COR-L47 (cell line): ENCODE measurements around the gene SULT6B1.
"Not testable (repeated sequence)": the region's sequence is repeated elsewhere in the genome, so short reads cannot be mapped to it uniquely, and the experiment has no call there.

Source experiments
- DNase-seq: peaks from one replicate; lab custom pipeline; 2025; lab: John Stamatoyannopoulos, UW

Gene SULT6B1, protein sequence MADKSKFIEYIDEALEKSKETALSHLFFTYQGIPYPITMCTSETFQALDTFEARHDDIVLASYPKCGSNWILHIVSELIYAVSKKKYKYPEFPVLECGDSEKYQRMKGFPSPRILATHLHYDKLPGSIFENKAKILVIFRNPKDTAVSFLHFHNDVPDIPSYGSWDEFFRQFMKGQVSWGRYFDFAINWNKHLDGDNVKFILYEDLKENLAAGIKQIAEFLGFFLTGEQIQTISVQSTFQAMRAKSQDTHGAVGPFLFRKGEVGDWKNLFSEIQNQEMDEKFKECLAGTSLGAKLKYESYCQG

DNA sequence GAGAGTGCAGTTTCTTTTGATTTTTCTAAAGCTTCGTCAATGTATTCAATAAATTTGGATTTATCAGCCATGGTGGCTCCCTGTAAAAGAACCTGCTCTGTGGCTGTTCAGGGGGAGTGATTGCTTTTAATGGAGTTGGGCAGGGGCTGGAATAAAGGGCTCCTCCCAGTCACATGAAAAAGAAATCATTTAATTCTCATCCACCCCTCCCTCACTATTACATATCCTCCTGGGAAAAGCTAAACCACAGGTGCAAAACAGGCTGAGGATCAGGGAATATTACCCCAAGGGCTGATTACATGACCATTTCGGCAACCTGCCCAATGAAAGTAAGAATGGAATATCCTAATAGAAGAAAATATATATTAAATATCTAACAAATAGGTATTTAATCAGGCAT lies at the start of gene SULT6B1:
SULT6B1 (minus strand) TSS at position 101 of the 400 bp plus-strand sequence; CDS start at position 71, 30 bp downstream.
- no peak for DNase-seq

DNA sequence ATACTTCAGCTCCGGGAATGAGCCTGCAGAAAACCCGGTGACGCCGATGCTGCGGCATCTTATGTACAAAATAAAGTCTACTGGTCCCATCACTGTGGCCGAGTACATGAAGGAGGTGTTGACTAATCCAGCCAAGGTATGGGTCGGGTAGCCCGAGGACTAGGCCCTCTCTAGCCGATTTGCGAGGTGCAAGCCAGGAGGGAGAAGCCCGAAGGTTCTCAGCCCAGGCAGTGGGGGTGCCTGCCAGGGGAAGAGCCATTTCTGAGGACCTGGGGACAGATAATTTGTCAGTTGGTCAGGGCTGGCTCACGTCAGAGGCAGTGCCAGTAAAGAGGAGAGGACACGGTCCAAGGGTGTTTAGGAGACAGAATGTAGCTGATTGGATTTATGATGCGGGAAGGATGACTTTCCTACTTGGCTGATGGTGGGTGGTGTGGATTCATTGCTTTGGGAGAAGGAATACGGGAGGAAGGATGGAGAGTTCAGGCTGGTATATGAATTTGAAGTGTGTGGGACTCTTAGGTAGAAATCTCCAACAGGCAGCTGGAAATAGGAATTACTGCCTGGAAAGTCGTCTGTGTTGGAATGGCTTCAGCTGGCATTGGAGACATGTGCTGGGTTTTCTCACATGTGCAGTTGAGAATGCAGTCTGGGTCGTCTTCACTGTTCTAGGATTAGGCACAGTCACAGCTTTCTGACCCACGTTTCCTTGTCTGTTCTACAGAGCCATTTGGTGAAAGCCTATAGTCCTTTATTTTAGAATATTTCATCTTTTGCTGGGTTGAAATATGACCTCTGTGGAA lies 43.9 kb upstream of the SULT6B1 start:
- no peak for DNase-seq

DNA sequence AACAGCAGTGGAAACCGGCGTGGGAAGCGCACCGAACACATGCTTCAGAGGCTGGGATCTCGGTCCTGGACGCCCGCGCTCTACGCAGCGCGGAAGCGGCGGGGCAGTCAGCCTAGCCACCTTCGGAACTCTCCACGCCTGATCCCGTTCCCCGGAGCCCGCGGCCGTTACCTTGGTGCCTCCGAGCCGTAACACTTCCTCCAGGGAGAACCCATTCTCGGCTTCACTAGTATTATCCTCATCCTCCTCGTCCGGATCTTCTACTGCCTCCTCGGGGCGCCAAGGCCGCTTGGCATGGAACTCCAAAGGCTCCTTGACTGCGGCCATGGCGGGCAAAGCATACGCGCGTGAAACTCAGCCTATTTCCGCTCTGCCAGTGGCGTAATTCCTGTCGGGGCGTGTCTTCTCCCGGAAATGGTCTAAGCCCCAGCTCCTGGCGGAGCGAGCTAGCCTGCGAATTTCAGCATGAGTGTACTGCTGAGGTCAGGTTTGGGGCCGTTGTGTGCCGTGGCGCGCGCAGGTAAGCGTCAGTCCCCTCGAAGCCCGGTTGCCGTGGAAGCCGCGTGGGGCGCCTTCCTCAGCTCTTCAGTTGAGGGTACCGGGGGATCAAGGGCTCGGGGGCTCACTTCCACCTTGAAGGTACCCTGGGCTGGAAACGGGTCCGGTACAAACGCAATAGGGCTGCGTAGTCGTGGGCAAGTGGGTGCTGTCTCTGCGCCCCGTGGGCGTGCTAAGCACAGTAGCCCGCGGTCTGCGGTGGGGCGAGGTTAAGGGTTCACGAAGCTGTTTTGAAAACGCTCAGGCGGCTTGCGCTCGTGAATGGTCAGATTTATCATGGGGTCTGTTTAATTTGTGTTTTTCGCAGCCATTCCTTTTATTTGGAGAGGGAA lies 43.0 kb upstream of the SULT6B1 start, which contains the start of the genes CEBPZ and NDUFAF7:
CEBPZ (minus strand) TSS at position 356 of the 890 bp plus-strand sequence; CDS start at position 327, 29 bp downstream.
NDUFAF7 (plus strand) TSS at position 418 of the 890 bp plus-strand sequence; CDS start at position 466, 48 bp downstream.
- peak; percentile 81 for DNase-seq

DNA sequence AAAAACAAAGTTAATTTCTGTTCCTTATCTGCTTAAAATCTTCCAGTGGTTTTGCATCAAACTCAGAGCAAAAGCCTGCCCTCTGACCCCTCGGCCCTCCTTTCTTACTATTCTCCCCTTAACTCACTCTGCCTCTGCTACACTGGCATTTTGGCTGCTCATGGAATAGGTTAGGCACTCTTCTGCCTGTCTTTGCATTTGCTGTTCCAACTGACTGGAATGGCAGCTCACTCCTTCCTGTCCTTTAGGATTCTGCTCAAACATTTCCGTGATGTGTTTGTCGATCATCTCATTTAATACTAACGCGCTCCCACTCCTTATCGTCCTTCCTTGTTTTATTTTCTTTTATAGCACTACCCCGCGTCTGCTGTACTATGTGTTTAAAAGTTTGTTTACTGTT lies 42.1 kb upstream of the SULT6B1 start:
- DNase-seq = no peak

DNA sequence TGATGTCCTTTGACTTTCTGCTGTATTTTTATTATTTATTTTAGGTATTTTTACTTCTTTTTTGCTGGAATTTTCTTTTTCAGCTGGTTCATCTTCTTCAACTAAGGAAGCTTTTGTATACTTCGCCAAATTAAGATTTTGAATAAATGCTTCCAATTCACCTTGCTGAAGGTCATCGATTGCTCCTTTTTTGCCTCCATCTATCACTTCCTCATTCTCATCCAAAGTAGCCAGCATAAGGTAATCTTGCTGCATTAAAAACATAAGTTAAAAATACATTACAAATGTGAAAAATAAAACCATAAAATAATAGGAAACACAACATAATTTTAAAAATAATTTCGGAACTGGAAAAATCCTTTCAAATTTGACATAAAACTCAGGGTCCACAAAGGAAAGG lies 40.3 kb upstream of the SULT6B1 start:
- DNase-seq = no peak

DNA sequence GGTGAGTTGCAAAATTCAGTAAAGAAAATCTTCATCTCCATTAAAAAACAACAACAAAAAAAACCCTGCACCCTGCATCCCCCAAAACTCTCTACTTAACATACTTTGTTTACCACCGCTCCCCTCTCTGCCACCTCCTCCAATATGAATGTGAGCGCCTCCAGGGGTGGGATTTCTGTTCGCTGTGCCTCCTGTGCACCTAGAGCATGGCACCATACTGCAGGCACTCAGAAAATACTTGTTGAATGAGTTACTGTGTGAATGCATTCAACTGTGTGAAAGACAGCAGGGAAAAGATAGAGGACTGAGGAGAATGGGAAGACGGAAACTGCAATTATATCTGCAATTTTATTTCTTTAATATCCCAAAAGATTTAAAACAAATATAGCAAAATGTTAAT lies 38.4 kb upstream of the SULT6B1 start:
- no peak for DNase-seq

DNA sequence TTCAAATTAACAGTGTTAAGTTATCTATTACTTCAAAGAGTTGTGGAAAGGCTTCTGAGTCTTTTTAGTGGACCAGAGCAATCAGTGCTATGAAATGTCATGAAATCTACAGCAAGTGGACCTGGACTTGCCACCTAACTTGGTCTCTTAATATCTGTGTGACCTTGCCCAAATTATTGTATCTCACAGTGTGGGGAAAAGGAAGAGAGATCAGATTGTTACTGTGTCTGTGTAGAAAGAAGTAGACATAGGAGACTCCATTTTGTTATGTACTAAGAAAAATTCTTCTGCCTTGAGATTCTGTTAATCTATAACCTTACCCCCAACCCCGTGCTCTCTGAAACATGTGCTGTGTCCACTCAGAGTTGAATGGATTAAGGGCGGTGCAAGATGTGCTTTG lies 36.7 kb upstream of the SULT6B1 start:
- not testable (repeated sequence) for DNase-seq

DNA sequence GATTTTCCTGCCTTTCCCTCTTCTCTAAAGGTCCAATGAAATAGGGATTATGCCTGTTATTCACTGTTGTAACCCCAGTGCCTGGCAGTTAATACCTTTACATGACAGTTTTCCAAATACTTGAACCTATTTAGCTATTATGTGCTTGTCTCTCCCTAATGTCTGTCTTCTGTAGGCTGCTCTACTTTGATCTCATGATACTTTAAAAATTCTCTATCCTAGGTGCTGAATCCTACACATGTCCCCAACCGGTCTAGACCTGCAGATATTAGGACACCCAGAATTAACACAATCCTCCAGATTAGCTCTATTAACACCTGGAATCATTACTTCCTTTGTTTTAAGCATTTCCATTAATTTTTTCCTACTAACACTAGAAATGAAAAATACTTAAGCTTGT lies 35.6 kb upstream of the SULT6B1 start:
- no peak for DNase-seq

DNA sequence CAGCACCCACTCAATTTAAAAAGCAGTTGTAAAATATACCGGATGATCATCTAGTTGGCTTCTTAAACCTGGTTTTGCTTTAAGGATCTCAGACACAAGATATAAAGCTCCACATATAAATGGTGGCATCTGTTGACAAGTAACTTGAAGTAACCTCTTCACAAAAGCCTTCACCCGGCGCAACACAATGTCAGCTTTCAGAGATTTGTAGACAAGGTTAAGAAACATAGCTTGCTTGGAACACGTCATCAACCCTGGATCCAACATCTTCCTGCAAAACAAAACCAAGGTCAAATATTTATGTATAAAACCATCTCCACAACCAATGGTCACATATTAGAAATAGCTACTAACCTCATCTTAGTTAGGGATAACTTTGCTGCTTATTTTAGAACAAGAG lies 34.7 kb upstream of the SULT6B1 start:
- no peak for DNase-seq

DNA sequence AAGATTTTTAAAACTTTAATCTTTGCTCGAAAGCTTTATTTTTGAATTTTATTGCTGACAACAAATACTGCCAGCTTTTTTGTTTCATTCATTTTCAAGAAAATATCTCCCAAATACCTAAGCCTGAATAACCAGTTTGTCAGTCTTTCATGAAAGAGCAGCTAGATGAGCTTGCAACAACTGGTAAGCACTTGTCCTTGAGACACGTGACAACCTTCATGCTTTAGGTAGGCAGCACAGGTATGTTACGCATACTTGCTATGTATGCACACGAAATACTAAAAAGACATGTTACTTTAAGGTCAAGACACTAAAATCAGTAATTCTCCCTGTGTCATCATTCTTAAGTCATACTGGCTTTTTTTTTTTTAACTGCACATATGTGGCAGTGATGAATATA lies 30.6 kb upstream of the SULT6B1 start:
- no peak for DNase-seq

DNA sequence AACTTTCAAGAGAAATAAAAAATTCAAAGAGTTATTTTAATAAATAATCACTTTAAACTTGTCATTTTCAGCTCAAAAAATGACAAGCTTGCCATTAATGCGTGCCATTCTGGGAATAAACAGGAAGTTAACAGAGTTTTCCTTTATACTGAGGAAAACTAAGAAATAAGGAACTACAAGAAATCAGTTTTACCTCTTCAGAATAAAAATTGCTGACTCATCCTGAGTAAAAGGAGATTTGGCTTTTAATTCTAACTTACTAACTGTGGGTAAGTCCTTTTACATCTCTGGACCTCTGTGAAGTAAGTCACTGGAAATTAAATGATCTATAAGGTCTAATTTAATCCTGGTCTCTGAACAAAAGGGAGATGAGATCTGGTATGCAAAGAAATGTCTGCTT lies 26.8 kb upstream of the SULT6B1 start:
- DNase-seq = no peak

DNA sequence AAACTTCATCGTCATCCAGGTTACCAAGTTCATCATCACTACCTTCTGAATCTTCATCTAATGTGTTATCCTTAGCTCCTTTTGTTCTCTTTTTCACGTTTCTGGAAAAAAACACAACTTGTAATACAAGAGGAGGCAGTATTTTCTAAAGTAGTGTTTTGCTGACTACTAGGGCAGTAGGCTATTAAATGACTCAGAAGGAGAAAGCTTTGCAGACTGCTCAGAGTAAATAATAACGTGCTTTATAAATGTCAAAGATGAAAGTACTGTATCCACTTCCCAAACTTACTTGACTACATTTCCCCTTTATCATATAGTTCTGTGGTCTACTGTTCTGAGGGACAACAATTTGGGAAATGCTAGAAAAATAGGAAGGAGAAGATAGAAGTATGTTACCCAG lies 23.5 kb upstream of the SULT6B1 start:
- DNase-seq = no peak

DNA sequence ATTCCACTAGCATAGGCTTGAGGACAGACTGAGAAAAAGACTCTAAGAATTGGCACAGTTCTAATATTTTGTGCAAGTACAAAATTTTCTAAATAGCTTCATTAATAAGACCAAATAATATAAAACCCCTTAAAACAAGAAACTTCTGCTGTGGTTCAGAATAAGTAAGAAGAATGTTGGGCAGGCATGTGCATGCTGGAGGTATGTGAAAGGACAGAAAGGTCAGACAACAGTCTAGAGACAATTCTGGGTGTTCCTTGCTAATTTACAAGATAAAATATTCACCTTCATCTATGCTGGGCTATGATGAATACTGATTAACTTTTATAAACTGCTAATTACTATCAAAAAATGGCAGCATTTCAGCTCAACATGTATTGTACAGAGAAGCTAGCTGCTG lies 22.7 kb upstream of the SULT6B1 start:
- no peak for DNase-seq

DNA sequence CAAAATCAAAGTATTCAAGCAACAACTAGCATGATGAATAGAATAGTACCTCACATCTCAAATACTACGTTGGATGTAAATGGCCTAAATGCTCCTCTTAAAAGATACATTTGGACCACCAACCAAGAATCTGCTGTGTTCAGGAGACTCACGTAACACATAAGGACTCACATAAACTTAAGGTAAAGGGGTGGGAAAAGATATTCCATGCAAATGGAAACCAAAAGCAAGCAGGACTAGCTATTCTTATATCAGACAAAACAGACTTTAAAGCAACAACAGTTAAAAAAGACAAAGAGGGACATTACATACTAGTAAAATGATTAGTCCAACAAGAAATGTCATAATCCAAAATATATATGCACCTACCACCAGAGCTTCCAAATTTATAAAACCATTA lies 18.3 kb upstream of the SULT6B1 start:
- not testable (repeated sequence) for DNase-seq

DNA sequence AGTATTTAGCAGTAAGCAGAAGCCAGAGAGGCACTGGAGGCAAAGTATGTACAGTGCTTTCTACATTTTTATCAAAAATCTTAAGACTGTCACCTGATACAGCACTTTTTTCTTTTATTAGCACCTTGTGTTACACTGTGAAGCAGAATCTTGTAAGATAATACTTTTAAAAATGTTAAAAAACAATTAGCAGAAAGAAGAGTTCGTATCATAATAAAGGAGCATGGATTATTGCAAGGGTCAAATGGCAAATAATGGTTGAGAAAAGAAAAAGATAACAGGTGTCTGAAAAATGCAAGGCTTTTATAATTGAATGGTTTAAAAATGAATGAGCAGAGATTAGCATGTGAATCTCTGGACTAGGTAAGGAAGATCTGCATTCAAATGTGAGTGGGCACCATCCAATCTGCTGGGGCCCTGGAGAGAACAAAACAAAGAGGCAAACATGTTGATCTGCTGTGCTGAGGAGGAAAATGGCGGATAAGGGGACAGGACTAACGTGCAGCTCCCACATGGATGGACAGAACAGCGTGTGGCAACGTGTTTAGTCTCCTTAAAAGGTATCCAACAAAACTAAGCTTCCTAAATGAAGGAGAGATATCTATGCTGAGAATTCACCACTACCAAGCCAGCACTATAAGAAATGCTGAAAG lies 17.3 kb upstream of the SULT6B1 start:
- DNase-seq = no peak

DNA sequence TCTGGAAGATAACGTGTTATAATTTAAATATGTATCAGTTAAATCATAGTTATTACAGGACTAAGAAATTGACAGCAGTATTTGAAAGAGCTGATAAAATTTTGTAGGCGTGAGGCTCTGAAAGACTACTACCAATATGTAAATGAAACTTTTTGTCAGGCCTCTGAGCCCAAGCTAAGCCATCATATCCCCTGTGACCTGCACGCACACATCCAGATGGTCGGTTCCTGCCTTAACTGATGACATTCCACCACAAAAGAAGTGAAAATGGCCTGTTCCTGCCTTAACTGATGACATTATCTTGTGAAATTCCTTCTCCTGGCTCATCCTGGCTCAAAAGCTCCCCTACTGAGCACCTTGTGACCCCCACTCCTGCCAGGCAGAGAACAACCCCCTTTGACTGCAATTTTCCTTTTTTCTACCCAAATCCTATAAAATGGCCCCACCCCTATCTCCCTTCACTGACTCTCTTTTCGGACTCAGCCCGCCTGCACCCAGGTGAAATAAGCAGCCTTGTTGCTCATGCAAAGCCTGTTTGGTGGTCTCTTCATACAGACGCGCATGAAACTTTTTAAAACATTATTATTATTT lies 16.7 kb upstream of the SULT6B1 start:
- not testable (repeated sequence) for DNase-seq

DNA sequence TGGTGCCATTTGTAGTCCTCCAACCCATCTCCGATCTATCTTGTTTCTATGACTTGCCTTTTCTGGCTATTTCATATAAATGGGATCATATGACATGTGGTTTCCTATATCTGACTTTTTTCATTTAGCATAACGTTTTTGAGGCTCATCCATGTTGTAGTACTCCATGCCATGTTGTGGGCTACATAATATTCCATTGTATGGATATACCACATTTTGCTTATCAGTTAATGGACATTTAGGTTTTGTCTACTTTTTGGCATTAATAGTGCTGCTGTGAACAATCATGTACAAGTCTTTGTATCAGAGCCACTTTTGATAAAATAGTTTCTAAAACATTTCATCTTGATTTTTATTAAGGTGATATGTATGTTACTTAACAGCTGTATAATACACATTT lies 15.2 kb upstream of the SULT6B1 start:
- DNase-seq = no peak

DNA sequence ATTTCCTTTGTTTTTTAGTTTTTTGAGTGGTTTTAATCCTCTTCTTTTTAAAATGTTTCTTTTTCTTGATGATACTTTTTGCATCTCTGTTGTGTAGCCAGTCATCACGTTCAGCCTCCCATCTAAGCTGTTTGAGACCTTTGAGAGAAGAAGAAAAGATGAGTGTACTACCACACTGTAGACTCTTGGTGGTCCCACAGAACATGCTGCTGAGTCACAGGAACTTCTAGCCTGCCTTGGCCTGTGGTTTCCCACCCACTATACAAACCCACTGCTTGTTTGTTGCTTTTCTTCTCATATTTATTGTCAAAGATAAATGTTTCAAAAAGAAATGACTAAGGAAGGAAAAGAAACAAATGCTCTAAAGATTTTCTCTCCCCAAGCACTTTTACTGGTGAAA lies 13.3 kb upstream of the SULT6B1 start:
- no peak for DNase-seq

DNA sequence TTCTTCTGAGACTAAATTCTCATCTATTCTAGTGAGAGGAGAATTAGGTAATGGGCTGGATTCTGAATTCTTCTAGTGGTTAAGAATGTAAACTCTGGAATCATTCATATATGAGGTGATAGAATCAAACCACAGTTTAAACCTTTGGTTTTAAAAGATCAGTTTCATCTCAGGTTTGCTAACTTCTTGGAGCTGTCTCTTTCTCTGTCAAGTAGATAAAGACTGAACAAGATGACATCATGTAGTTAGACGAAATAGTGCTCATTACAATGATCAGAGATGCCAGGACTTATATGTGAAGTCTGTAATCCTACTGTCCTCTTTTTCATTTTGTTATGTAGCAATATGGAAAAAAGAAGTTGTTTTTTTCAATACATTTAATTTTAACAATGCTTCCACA lies 12.7 kb upstream of the SULT6B1 start:
- DNase-seq = no peak

DNA sequence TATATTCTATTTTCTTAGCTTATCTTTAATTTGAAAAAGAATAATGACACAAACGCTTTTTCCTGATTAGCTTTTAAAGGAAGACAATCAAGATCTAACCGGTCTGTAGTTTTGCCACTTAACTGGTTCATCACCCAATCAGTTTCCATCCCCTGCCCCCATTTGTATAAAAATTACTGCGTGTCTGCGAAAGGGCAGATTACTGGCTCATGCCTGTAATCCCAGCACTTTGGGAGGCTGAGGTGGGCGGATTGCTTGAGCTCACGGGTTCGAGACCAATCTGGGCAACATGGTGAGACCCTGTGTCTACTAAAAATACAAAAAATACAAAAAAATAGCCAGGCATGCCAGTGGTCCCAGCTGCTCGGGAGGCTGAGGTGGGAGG lies 10.2 kb upstream of the SULT6B1 start:
- no peak for DNase-seq
